ENCODE results near the gene TSC2.

Gene TSC2

GRCh38 chr16:2087748-2088631 lies 40.2 kb downstream of the TSC2 start:
- TF ChIP-seq CTCF (IDR thresholded peaks at IDR 0.05; ENCODE audit: low read depth, low read length, missing control alignments) = no peak
- no peak for DNase-seq (ENCODE audit: low read depth)
- no peak overlapping the region for H3K4me3 ChIP-seq (ENCODE audit: low read depth, low read length)

- DNase-seq (ENCODE audit: low read depth) = no peak
- TF ChIP-seq CTCF (IDR thresholded peaks at IDR 0.05; ENCODE audit: low read depth, low read length, missing control alignments) = no peak
- H3K4me3 ChIP-seq (ENCODE audit: low read depth, low read length) = no peak overlapping the region
Observed at GRCh38 chr16:2088759-2089358, 41.1 kb downstream of the TSC2 start.

GRCh38 chr16:2089706-2090480 lies 42.1 kb downstream of the TSC2 start:
- TF ChIP-seq CTCF (IDR thresholded peaks at IDR 0.05; ENCODE audit: low read depth, low read length, missing control alignments) = no peak
- no peak overlapping the region for H3K4me3 ChIP-seq (ENCODE audit: low read depth, low read length)
- DNase-seq (ENCODE audit: low read depth) = no peak

- TF ChIP-seq CTCF (IDR thresholded peaks at IDR 0.05; ENCODE audit: low read depth, low read length, missing control alignments) = no peak
- DNase-seq (ENCODE audit: low read depth) = no peak
- H3K4me3 ChIP-seq (ENCODE audit: low read depth, low read length) = no peak overlapping the region
Observed at GRCh38 chr16:2090481-2090776, 42.6 kb downstream of the TSC2 start.

- TF ChIP-seq CTCF (IDR thresholded peaks at IDR 0.05; ENCODE audit: low read depth, low read length, missing control alignments) = no peak
- no peak overlapping the region for H3K4me3 ChIP-seq (ENCODE audit: low read depth, low read length)
- no peak for DNase-seq (ENCODE audit: low read depth)
Observed at GRCh38 chr16:2090777-2091546, 43.2 kb downstream of the TSC2 start.

GRCh38 chr16:2091547-2092255 lies 43.9 kb downstream of the TSC2 start:
- no peak for TF ChIP-seq CTCF (IDR thresholded peaks at IDR 0.05; ENCODE audit: low read depth, low read length, missing control alignments)
- H3K4me3 ChIP-seq (ENCODE audit: low read depth, low read length) = no peak overlapping the region
- no peak for DNase-seq (ENCODE audit: low read depth)

Data from GM12864 (cell line).